ENCODE measurements around the gene HMGCR. TPM values are rescaled to one million over a fixed set of nuclear protein-coding genes. Genes with fewer than 3 reads are reported as not detected.

The HMGCR gene
- total RNA-seq, 1 experiment from 2014 or later, result 178 TPM

DNA sequence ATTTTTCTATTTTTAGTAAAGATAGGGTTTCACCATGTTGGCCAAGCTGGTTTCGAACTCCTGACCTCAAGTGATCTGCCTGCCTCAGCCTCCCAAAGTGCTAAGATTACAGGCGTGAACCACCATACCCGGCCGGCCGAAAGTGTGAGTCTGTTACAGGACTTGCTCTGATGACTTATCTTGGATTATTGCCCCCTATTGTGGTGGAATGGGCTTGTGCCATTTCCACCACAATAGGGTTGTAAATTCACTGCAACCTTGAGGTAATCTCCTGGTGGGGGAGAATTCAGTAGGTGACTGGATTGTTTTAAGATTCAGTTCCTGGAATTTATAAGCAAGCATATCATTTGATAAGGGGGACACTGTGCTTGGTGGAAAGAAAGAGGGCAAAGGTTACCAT lies 15.0 kb upstream of the HMGCR start:
- H3K27me3 ChIP-seq (ENCODE audit: insufficient read depth, low read length), result no peaks in the 10 kb centered on the region
- no peak overlapping the region for H2BK20ac ChIP-seq (ENCODE audit: low read depth, low read length, poor library complexity, severe bottlenecking)
- no peaks in the 10 kb centered on the region for H3K9me3 ChIP-seq (ENCODE audit: control insufficient read depth, low read depth, low read length)
- H3K79me1 ChIP-seq (ENCODE audit: insufficient read depth, low read depth, low read length, poor library complexity, severe bottlenecking), result no peaks in the 10 kb centered on the region
- H2BK120ac ChIP-seq (ENCODE audit: low read depth, low read length, poor library complexity, severe bottlenecking), result no peak overlapping the region
- no peak overlapping the region for H4K91ac ChIP-seq (ENCODE audit: insufficient read length, low read depth, low read length)
- H2BK5ac ChIP-seq (ENCODE audit: insufficient read length, low read length), result no peak overlapping the region
- Mint-ChIP-seq H3K4me3 (no peak overlapping the region), H3K27ac (peak overlapping the region; percentile 48 to 93 (median 53); a peak in 4 of 7 replicates), H3K4me1 (peaks cover 32 to 43% of the 10 kb centered on the region in 2 experiments), H3K36me3 (ENCODE audit: insufficient read depth in 1 of 3, low read depth in 3 of 3) (peaks cover 0 to 2% (median 0%) of the 10 kb centered on the region in 3 experiments; a peak in 1 of 7 replicates), H3K27me3 (ENCODE audit: low read depth) (no peaks in the 10 kb centered on the region), H3K9me3 (peaks cover 0 to 3% of the 10 kb centered on the region in 2 experiments; a peak in 1 of 5 replicates)
- no peak overlapping the region for H3K56ac ChIP-seq (ENCODE audit: insufficient read length, low read depth, low read length)
- WGBS (ENCODE audit: extremely low coverage, insufficient read length, low lambda C conversion rate), result no CpG with 5 or more reads among the region's 5 CpGs
- H3K4me1 ChIP-seq (ENCODE audit: insufficient read depth, low read length), result peaks cover 11% of the 10 kb centered on the region
- H3K27ac ChIP-seq (ENCODE audit: insufficient read length, low read depth, low read length), result no peak overlapping the region
- no peak overlapping the region for H4K8ac ChIP-seq (replicated peaks; ENCODE audit: insufficient read length, low read depth, low read length)
- no peak overlapping the region for H2BK12ac ChIP-seq (ENCODE audit: insufficient read length, low read depth, low read length)
- H3K23ac ChIP-seq (ENCODE audit: insufficient read length, low read depth, low read length), result no peak overlapping the region
- no peaks in the 10 kb centered on the region for H4K20me1 ChIP-seq (ENCODE audit: control insufficient read depth, insufficient read depth, insufficient read length)
- no peak overlapping the region for H3K9ac ChIP-seq (ENCODE audit: extremely low read depth, insufficient read length, low read length)
- H3K14ac ChIP-seq (ENCODE audit: insufficient read depth, low read length), result no peak overlapping the region
- H2AFZ ChIP-seq (ENCODE audit: low read length), result no peak overlapping the region
- DNase-seq, result peak; percentile 58
- H3K4ac ChIP-seq (ENCODE audit: low read depth, low read length), result no peak overlapping the region
- H3K79me2 ChIP-seq (ENCODE audit: insufficient read depth, low read length), result no peaks in the 10 kb centered on the region
- no peak overlapping the region for H3K18ac ChIP-seq (ENCODE audit: insufficient read length, low read depth, low read length)
- no peak overlapping the region for H2BK15ac ChIP-seq (ENCODE audit: low read depth, low read length)
- no peaks in the 10 kb centered on the region for H3K23me2 ChIP-seq (ENCODE audit: insufficient read length, low read depth, low read length, poor library complexity, severe bottlenecking)
- no peak overlapping the region for H2AK5ac ChIP-seq (ENCODE audit: insufficient read length, low read length)
- no peak overlapping the region for H3K4me2 ChIP-seq (ENCODE audit: insufficient read depth, insufficient read length, low read length)
- TF ChIP-seq, protein P1, sequence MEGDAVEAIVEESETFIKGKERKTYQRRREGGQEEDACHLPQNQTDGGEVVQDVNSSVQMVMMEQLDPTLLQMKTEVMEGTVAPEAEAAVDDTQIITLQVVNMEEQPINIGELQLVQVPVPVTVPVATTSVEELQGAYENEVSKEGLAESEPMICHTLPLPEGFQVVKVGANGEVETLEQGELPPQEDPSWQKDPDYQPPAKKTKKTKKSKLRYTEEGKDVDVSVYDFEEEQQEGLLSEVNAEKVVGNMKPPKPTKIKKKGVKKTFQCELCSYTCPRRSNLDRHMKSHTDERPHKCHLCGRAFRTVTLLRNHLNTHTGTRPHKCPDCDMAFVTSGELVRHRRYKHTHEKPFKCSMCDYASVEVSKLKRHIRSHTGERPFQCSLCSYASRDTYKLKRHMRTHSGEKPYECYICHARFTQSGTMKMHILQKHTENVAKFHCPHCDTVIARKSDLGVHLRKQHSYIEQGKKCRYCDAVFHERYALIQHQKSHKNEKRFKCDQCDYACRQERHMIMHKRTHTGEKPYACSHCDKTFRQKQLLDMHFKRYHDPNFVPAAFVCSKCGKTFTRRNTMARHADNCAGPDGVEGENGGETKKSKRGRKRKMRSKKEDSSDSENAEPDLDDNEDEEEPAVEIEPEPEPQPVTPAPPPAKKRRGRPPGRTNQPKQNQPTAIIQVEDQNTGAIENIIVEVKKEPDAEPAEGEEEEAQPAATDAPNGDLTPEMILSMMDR (conservative IDR thresholded peaks at IDR 0.05), result no peak
- H4K5ac ChIP-seq (ENCODE audit: insufficient read length, low read depth, low read length), result no peak overlapping the region
- no peak overlapping the region for H3T11ph ChIP-seq (ENCODE audit: low read length)
